ENCODE results near the gene PODN. TPM values are rescaled to one million over a fixed set of nuclear protein-coding genes. Genes with fewer than 3 reads are reported as not detected.

PODN gene
- total RNA-seq, 3 donors from 2014 or later (not counting 1 experiment from before 2014, with no cell fraction given): 8.8 to 13.2 (median 11.2) TPM

GRCh38 chr1:53066488-53066887, 4.5 kb downstream of the PODN start:
- Mint-ChIP-seq H3K9me3 (no peaks in the 10 kb centered on the region), H3K27ac (no peak overlapping the region), H3K36me3 (no peaks in the 10 kb centered on the region), H3K4me3 (no peak overlapping the region), H3K27me3 (ENCODE audit: low read depth in 2 of 2) (peaks cover 7 to 17% of the 10 kb centered on the region in 2 donors), H3K4me1 (peaks cover 0 to 17% of the 10 kb centered on the region in 2 donors)
- H3K27ac ChIP-seq (ENCODE audit: low read length): no peak overlapping the region
- no peak for DNase-seq
- WGBS (ENCODE audit: insufficient coverage): 81% methylated on average over 5 of the region's 6 CpGs
- no peak for ATAC-seq
- TF ChIP-seq, protein P1, sequence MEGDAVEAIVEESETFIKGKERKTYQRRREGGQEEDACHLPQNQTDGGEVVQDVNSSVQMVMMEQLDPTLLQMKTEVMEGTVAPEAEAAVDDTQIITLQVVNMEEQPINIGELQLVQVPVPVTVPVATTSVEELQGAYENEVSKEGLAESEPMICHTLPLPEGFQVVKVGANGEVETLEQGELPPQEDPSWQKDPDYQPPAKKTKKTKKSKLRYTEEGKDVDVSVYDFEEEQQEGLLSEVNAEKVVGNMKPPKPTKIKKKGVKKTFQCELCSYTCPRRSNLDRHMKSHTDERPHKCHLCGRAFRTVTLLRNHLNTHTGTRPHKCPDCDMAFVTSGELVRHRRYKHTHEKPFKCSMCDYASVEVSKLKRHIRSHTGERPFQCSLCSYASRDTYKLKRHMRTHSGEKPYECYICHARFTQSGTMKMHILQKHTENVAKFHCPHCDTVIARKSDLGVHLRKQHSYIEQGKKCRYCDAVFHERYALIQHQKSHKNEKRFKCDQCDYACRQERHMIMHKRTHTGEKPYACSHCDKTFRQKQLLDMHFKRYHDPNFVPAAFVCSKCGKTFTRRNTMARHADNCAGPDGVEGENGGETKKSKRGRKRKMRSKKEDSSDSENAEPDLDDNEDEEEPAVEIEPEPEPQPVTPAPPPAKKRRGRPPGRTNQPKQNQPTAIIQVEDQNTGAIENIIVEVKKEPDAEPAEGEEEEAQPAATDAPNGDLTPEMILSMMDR (IDR thresholded peaks at IDR 0.05): no peak
- H3K9me3 ChIP-seq (ENCODE audit: control insufficient read depth, insufficient read depth, low read length): no peaks in the 10 kb centered on the region
- no peak overlapping the region for H3K4me3 ChIP-seq (ENCODE audit: low read length)
- H3K4me1 ChIP-seq (ENCODE audit: control insufficient read depth, insufficient read depth, low read length): peaks cover 17% of the 10 kb centered on the region
- no peaks in the 10 kb centered on the region for H3K36me3 ChIP-seq (ENCODE audit: control insufficient read depth, insufficient read depth, low read length)
- intact Hi-C loops (cut with micrococcal nuclease): no loop called here
- peaks cover 6% of the 10 kb centered on the region for H3K27me3 ChIP-seq (ENCODE audit: control insufficient read depth, insufficient read depth, low read length)

DNA sequence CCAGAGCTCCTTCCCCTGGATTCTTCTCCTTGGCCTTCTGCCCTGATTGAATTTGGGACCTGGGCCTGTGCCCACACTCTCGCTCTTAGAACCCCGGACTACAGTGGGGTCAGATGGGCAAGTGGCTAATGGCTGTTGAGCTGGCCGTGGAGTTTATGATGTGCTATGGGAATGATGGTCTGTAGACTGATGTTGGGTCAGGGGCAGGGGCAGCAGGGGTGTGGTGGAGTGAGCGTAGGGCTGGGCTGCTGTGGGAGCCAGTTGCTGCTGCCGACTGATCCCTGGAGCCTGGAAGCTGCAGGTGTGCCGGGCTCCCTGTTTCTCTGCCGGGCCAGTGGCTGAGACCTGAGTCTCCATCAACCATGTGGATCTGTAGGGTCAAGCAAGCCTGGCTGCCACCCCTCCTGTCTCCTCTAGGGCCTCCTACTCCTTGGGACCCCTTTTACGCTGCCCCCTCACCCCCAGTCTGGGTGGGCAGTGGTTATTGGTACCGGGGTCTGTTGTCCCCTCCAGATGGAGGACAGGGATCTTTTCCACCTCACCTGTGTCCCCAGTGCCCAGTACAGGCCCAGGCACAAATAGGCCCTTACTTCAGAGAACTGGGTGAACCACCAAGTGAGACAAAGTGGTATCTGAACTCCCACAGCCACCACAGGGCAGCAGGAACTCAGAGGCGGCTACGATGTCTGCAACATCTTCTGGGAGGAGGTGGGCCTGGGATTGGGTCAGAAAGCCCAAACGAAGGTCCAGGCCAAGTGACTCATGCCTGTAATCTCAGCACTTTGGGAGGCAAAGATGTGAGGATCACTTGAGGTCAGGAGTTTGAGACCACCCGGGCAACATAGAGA, 5.1 kb downstream of the PODN start:
- no peak for DNase-seq

DNA sequence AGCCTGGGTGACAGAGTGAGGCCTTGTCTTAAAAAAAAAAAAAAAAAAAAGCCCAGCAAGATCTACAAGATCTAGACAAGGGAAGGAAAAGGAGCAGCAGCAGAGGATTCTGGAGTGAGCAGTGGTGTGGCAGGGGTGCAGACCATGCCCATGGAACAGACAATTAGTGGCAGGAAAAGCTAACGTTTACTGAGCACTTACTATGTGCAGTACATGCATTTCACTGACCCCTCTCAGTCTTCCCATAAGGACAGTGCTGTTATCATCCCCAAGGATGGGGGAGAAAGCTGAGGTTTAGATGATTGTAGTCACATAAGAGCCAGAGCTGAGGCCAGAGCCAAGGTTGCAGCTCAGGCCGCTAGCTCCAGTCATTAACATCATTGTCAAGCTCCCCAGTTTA, 5.9 kb downstream of the PODN start:
- intact Hi-C loops (cut with micrococcal nuclease): no loop called here
- ATAC-seq (no peak), DNase-seq (no peak)
- H3K36me3 Mint-ChIP-seq: no peaks in the 10 kb centered on the region
- Histone ChIP-seq H3K27ac (ENCODE audit: low read length) (no peak overlapping the region), H3K4me3 (ENCODE audit: low read length) (no peak overlapping the region), H3K27me3 (ENCODE audit: control insufficient read depth, insufficient read depth, low read length) (peaks cover under 1% of the 10 kb centered on the region), H3K36me3 (ENCODE audit: control insufficient read depth, insufficient read depth, low read length) (no peaks in the 10 kb centered on the region), H3K4me1 (ENCODE audit: control insufficient read depth, insufficient read depth, low read length) (peaks cover 5% of the 10 kb centered on the region), H3K9me3 (ENCODE audit: control insufficient read depth, insufficient read depth, low read length) (no peaks in the 10 kb centered on the region)
- no CpG with 5 or more reads among the region's 2 CpGs for WGBS (ENCODE audit: insufficient coverage)
- no peak overlapping the region for H3K27ac Mint-ChIP-seq
- no peaks in the 10 kb centered on the region for H3K9me3 Mint-ChIP-seq
- TF ChIP-seq, protein P1 (IDR thresholded peaks at IDR 0.05): no peak
- H3K4me1 Mint-ChIP-seq: peaks cover 0 to 16% of the 10 kb centered on the region in 2 donors
- H3K27me3 Mint-ChIP-seq (ENCODE audit: low read depth in 2 of 2): peaks cover 7 to 16% of the 10 kb centered on the region in 2 donors
- H3K4me3 Mint-ChIP-seq: no peak overlapping the region

More for the DNA sequence above, 5.1 kb downstream of the PODN start:
- 94% methylated on average over 13 of the region's 13 CpGs for WGBS (ENCODE audit: insufficient coverage)
- Histone ChIP-seq H3K36me3 (ENCODE audit: control insufficient read depth, insufficient read depth, low read length) (no peaks in the 10 kb centered on the region), H3K27ac (ENCODE audit: low read length) (no peak overlapping the region), H3K4me3 (ENCODE audit: low read length) (no peak overlapping the region), H3K27me3 (ENCODE audit: control insufficient read depth, insufficient read depth, low read length) (peaks cover 5% of the 10 kb centered on the region), H3K4me1 (ENCODE audit: control insufficient read depth, insufficient read depth, low read length) (peaks cover 12% of the 10 kb centered on the region), H3K9me3 (ENCODE audit: control insufficient read depth, insufficient read depth, low read length) (no peaks in the 10 kb centered on the region)
- Mint-ChIP-seq H3K4me3 (no peak overlapping the region), H3K4me1 (peaks cover 0 to 17% of the 10 kb centered on the region in 2 donors), H3K36me3 (no peaks in the 10 kb centered on the region), H3K27me3 (ENCODE audit: low read depth in 2 of 2) (peaks cover 7 to 17% of the 10 kb centered on the region in 2 donors), H3K27ac (no peak overlapping the region), H3K9me3 (no peaks in the 10 kb centered on the region)
- intact Hi-C loops (cut with micrococcal nuclease): no loop called here
- TF ChIP-seq, protein P1 (IDR thresholded peaks at IDR 0.05): no peak
- ATAC-seq: no peak

Measured in natural killer cell (primary cell).